ENCODE data around the gene WBP1. TPM values are rescaled to one million over a fixed set of nuclear protein-coding genes. Genes with fewer than 3 reads are reported as not detected.
"Not testable (repeated sequence)": the region's sequence is repeated elsewhere in the genome, so short reads cannot be mapped to it uniquely, and the experiment has no call there.

The WBP1 gene
- total RNA-seq, 1 donor from 2014 or later: 113 TPM

- DNase-seq (ENCODE audit: low spot score in 2 of 2, unreplicated experiment in 2 of 2): no peak
- Mint-ChIP-seq H3K27me3 (ENCODE audit: low read depth) (no peaks in the 10 kb centered on the region), H3K36me3 (no peaks in the 10 kb centered on the region), H3K4me1 (peaks cover 31% of the 10 kb centered on the region), H3K27ac (no peak overlapping the region), H3K4me3 (peak overlapping the region; percentile 46), H3K9me3 (no peaks in the 10 kb centered on the region)
- TF ChIP-seq, protein P1, sequence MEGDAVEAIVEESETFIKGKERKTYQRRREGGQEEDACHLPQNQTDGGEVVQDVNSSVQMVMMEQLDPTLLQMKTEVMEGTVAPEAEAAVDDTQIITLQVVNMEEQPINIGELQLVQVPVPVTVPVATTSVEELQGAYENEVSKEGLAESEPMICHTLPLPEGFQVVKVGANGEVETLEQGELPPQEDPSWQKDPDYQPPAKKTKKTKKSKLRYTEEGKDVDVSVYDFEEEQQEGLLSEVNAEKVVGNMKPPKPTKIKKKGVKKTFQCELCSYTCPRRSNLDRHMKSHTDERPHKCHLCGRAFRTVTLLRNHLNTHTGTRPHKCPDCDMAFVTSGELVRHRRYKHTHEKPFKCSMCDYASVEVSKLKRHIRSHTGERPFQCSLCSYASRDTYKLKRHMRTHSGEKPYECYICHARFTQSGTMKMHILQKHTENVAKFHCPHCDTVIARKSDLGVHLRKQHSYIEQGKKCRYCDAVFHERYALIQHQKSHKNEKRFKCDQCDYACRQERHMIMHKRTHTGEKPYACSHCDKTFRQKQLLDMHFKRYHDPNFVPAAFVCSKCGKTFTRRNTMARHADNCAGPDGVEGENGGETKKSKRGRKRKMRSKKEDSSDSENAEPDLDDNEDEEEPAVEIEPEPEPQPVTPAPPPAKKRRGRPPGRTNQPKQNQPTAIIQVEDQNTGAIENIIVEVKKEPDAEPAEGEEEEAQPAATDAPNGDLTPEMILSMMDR (IDR thresholded peaks at IDR 0.05; ENCODE audit: unreplicated experiment): no peak
Observed at GRCh38 chr2:74462054-74462785, 4.0 kb downstream of the WBP1 start.

DNA sequence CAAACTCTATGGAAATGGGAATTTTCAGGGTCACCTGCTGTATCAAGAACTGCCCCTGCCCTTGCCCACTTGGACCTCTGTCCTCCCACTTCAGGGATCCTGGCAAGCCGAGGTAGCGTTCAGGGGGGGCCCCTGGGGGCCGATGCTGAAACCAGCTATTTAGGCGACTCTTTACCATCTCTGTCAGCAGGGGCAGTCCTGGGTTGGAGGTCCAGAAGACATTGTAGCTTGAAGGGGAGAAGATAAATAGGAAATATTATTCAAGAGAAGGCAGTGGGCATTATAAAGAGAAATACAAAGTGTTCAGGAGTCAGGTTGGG, 4.5 kb downstream of the WBP1 start:
- TF ChIP-seq, protein P1 (IDR thresholded peaks at IDR 0.05; ENCODE audit: unreplicated experiment): no peak
- H3K27me3 Mint-ChIP-seq (ENCODE audit: low read depth): no peaks in the 10 kb centered on the region
- no peaks in the 10 kb centered on the region for H3K9me3 Mint-ChIP-seq
- no peaks in the 10 kb centered on the region for H3K36me3 Mint-ChIP-seq
- H3K4me1 Mint-ChIP-seq: peaks cover 30% of the 10 kb centered on the region
- DNase-seq (ENCODE audit: low spot score in 2 of 2, unreplicated experiment in 2 of 2): no peak
- no peak overlapping the region for H3K27ac Mint-ChIP-seq
- peak overlapping the region; percentile 46 for H3K4me3 Mint-ChIP-seq

DNA sequence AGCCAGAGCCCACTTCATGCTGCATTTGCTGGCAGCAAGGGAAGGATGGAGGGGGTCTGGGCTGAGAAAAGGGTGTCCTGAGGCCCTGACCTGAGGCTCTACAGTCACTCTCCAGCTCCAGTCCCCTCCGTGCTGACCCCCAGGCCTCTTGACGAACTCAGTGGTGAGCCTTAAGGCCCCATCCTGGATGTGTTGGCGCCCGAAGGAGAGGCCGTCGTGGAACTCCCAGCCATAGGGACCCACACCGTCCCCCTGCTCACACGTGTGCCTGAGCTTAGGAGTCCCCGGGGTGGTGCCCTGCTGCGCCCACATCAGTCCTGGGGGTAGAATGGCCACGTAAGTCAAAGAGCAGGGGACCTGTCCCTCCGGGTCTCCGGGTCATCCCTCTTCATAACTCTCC, 6.2 kb downstream of the WBP1 start:
- no peak for DNase-seq (ENCODE audit: low spot score in 2 of 2, unreplicated experiment in 2 of 2)
- Mint-ChIP-seq H3K36me3 (no peaks in the 10 kb centered on the region), H3K27ac (peak overlapping the region; percentile 83), H3K27me3 (ENCODE audit: low read depth) (no peaks in the 10 kb centered on the region), H3K9me3 (no peaks in the 10 kb centered on the region), H3K4me3 (peak overlapping the region; percentile 95), H3K4me1 (peaks cover 23% of the 10 kb centered on the region)
- TF ChIP-seq, protein P1 (IDR thresholded peaks at IDR 0.05; ENCODE audit: unreplicated experiment): no peak

DNA sequence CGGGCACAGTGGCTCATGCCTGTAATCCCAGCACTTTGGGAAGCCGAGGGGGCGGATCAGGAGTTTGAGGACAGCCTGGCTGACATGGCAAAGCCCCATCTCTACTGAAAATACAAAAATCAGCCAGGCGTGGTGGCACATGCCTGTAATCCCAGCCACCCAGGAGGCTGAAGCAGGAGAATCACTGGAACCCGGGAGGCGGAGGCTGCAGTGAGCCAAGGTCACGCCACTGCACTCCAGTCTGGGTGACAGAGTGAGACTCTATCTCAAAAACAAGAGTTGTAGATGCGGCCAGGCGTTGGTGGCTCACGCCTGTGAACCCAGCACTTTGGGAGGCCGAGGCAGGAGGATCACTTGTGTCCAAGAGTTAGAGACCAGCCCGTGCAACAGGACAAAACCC, 12.5 kb downstream of the WBP1 start:
- Mint-ChIP-seq H3K4me1 (peaks cover 21% of the 10 kb centered on the region), H3K4me3 (peak overlapping the region; percentile 42), H3K27ac (peak overlapping the region; percentile 65)
- H3K27me3 Mint-ChIP-seq (ENCODE audit: low read depth); H3K36me3 Mint-ChIP-seq; DNase-seq (ENCODE audit: low spot score in 2 of 2, unreplicated experiment in 2 of 2); H3K9me3 Mint-ChIP-seq: not testable (repeated sequence)

DNA sequence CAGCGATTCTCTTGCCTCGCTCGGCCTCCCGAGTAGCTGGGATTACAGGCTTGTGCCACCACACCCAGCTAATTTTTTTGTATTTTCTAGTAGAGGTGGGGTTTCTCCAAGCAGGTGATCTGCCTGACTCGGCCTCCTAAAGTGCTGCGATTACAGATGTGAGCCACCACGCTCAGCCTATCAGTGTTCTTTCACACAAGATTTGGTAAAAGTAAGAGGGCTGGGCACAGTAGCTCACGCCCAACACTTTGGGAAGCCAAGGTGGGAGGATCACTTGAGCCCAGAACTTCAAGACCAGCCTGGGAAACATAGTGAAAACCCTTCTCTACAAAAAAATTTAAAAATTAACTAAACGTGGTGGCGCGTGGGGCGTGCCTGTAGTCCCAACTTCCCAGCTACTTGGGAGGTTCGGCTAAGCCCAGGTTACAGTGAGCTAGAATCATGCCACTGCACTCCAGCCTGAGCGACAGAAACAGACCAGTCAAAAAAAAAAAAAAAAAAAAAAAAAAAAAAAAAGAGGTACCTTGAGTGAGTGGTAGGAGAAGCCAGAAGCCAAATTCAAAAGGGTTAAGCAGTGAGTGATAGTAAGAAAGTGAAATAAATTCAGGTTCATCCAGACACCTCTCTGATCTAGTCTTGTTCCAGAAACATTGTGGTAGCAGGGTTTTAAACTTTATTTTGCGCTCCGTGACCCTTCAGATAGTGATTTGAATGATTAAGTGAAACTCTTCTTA, 13.3 kb downstream of the WBP1 start:
- peaks cover 2% of the 10 kb centered on the region for H3K36me3 Mint-ChIP-seq
- H3K4me3 Mint-ChIP-seq: peak overlapping the region; percentile 94
- DNase-seq (ENCODE audit: low spot score in 2 of 2, unreplicated experiment in 2 of 2): no peak
- no peaks in the 10 kb centered on the region for H3K27me3 Mint-ChIP-seq (ENCODE audit: low read depth)
- H3K4me1 Mint-ChIP-seq: peaks cover 18% of the 10 kb centered on the region
- no peaks in the 10 kb centered on the region for H3K9me3 Mint-ChIP-seq
- TF ChIP-seq, protein P1 (IDR thresholded peaks at IDR 0.05; ENCODE audit: unreplicated experiment): no peak
- peak overlapping the region; percentile 99 for H3K27ac Mint-ChIP-seq

Measured in mesothelial cell of epicardium (in vitro differentiated cells).